ENCODE results near the gene CCN2. TPM values are rescaled to one million over a fixed set of nuclear protein-coding genes. Genes with fewer than 3 reads are reported as not detected.

CCN2 gene, protein sequence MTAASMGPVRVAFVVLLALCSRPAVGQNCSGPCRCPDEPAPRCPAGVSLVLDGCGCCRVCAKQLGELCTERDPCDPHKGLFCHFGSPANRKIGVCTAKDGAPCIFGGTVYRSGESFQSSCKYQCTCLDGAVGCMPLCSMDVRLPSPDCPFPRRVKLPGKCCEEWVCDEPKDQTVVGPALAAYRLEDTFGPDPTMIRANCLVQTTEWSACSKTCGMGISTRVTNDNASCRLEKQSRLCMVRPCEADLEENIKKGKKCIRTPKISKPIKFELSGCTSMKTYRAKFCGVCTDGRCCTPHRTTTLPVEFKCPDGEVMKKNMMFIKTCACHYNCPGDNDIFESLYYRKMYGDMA
- not detected in 2 replicates for total RNA-seq

GRCh38 chr6:131950767-131951575 lies at the start of gene CCN2:
CCN2 (minus strand) TSS chr6:131951372; CDS start chr6:131951172, 200 bp downstream.
- intact Hi-C loops (cut with micrococcal nuclease): no loop called here
- H3K36me3 Mint-ChIP-seq (ENCODE audit: low read depth): no peaks in the 10 kb centered on the region
- H3K4me3 Mint-ChIP-seq: peak within 1 kb of the TSS; percentile 80
- peaks cover 5% of the 10 kb centered on the region for H3K4me1 Mint-ChIP-seq
- DNase-seq: peak; percentile 56
- no peak within 1 kb of the TSS for H3K27ac Mint-ChIP-seq
- no peaks in the 10 kb centered on the region for H3K9me3 Mint-ChIP-seq
- peaks cover 61% of the 10 kb centered on the region for H3K27me3 Mint-ChIP-seq

DNA sequence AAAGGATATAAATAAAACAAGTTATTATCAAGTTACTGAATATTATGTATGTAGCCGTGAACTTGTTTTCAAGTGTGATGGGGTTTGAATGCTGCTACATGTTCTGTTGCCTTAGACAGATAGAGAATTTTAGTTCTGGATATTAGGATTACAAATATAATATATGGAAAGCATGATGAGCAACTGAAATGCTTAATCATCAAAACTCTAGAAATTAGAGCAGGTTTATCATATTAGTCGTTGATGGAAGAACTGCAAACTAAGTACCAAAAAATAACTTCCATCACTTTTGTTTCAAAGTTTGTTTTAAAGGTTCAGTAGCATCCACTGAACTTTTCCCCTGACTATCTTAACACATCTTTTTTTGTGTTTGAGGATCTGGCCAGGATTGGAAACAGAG lies 49.1 kb upstream of the CCN2 start:
- intact Hi-C loops (cut with micrococcal nuclease): no loop called here
- Mint-ChIP-seq H3K9me3 (no peaks in the 10 kb centered on the region), H3K4me1 (no peaks in the 10 kb centered on the region), H3K4me3 (no peak overlapping the region), H3K27ac (no peak overlapping the region), H3K27me3 (no peaks in the 10 kb centered on the region), H3K36me3 (ENCODE audit: low read depth) (no peaks in the 10 kb centered on the region)
- DNase-seq: no peak

- no peaks in the 10 kb centered on the region for H3K27me3 Mint-ChIP-seq
- no peak overlapping the region for H3K4me3 Mint-ChIP-seq
- H3K4me1 Mint-ChIP-seq: no peaks in the 10 kb centered on the region
- intact Hi-C loops (cut with micrococcal nuclease): no loop called here
- H3K36me3 Mint-ChIP-seq (ENCODE audit: low read depth): no peaks in the 10 kb centered on the region
- H3K27ac Mint-ChIP-seq: no peak overlapping the region
- DNase-seq: peak; percentile 25
- H3K9me3 Mint-ChIP-seq: no peaks in the 10 kb centered on the region
Measured at GRCh38 chr6:131999545-132000146, 48.5 kb upstream of the CCN2 start.

GRCh38 chr6:131998255-131998982 lies 47.2 kb upstream of the CCN2 start:
- no peak overlapping the region for H3K4me3 Mint-ChIP-seq
- no peaks in the 10 kb centered on the region for H3K4me1 Mint-ChIP-seq
- H3K27ac Mint-ChIP-seq: no peak overlapping the region
- H3K36me3 Mint-ChIP-seq (ENCODE audit: low read depth): no peaks in the 10 kb centered on the region
- DNase-seq: peak; percentile 8
- intact Hi-C loops (cut with micrococcal nuclease): no loop called here
- no peaks in the 10 kb centered on the region for H3K27me3 Mint-ChIP-seq
- H3K9me3 Mint-ChIP-seq: no peaks in the 10 kb centered on the region

- Mint-ChIP-seq H3K27me3 (no peaks in the 10 kb centered on the region), H3K4me1 (no peaks in the 10 kb centered on the region), H3K27ac (no peak overlapping the region), H3K36me3 (ENCODE audit: low read depth) (no peaks in the 10 kb centered on the region), H3K4me3 (no peak overlapping the region), H3K9me3 (no peaks in the 10 kb centered on the region)
- intact Hi-C loops (cut with micrococcal nuclease): no loop called here
- DNase-seq: peak; percentile 34
Measured at GRCh38 chr6:131997429-131998153, 46.4 kb upstream of the CCN2 start.

DNA sequence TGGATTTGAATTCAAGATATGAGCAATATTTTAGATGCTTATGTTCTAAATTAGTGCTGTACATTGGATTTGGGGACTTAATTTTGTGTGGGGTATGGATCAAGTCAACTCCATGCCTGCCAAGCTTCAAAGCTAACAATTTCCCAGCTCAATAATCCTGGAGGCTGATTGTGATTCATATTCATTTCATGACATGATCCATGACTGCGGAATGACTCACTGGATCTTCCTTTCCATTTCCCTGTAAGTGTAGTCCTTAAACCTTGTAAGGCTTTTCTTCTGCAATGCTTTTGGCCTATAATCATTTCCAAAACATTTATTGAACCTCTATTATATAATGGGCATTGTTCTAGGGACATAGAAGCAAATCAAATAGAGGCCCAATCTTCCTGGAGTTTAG lies 44.7 kb upstream of the CCN2 start:
- intact Hi-C loops (cut with micrococcal nuclease): no loop called here
- no peak overlapping the region for H3K4me3 Mint-ChIP-seq

GRCh38 chr6:131992557-131992956 lies 41.4 kb upstream of the CCN2 start:
- no peak overlapping the region for H3K4me3 Mint-ChIP-seq

More for the DNA sequence above, 44.7 kb upstream of the CCN2 start:
- DNase-seq: no peak
- no peaks in the 10 kb centered on the region for H3K4me1 Mint-ChIP-seq
- H3K27ac Mint-ChIP-seq: no peak overlapping the region
- H3K36me3 Mint-ChIP-seq (ENCODE audit: low read depth): no peaks in the 10 kb centered on the region
- no peaks in the 10 kb centered on the region for H3K27me3 Mint-ChIP-seq
- no peaks in the 10 kb centered on the region for H3K9me3 Mint-ChIP-seq

GRCh38 chr6:131989036-131989435 lies 37.9 kb upstream of the CCN2 start:
- intact Hi-C loops (cut with micrococcal nuclease): no loop called here
- Mint-ChIP-seq H3K4me1 (no peaks in the 10 kb centered on the region), H3K27ac (no peak overlapping the region), H3K4me3 (no peak overlapping the region), H3K9me3 (no peaks in the 10 kb centered on the region), H3K36me3 (ENCODE audit: low read depth) (no peaks in the 10 kb centered on the region), H3K27me3 (no peaks in the 10 kb centered on the region)
- DNase-seq: no peak

More at GRCh38 chr6:131992557-131992956, 41.4 kb upstream of the CCN2 start:
- Mint-ChIP-seq H3K4me1 (no peaks in the 10 kb centered on the region), H3K36me3 (ENCODE audit: low read depth) (no peaks in the 10 kb centered on the region), H3K27me3 (no peaks in the 10 kb centered on the region), H3K27ac (no peak overlapping the region), H3K9me3 (no peaks in the 10 kb centered on the region)
- intact Hi-C loops (cut with micrococcal nuclease): no loop called here
- no peak for DNase-seq

- Mint-ChIP-seq H3K36me3 (ENCODE audit: low read depth) (no peaks in the 10 kb centered on the region), H3K9me3 (no peaks in the 10 kb centered on the region), H3K27me3 (no peaks in the 10 kb centered on the region), H3K4me1 (no peaks in the 10 kb centered on the region), H3K4me3 (no peak overlapping the region), H3K27ac (no peak overlapping the region)
- no peak for DNase-seq
- intact Hi-C loops (cut with micrococcal nuclease): no loop called here
Measured at GRCh38 chr6:131982740-131983259, 31.6 kb upstream of the CCN2 start.

- Mint-ChIP-seq H3K4me3 (no peak overlapping the region), H3K4me1 (no peaks in the 10 kb centered on the region), H3K27me3 (no peaks in the 10 kb centered on the region), H3K27ac (no peak overlapping the region), H3K36me3 (ENCODE audit: low read depth) (no peaks in the 10 kb centered on the region), H3K9me3 (no peaks in the 10 kb centered on the region)
- no peak for DNase-seq
- intact Hi-C loops (cut with micrococcal nuclease): no loop called here
Measured at GRCh38 chr6:131981624-131981978, 30.4 kb upstream of the CCN2 start.

DNA sequence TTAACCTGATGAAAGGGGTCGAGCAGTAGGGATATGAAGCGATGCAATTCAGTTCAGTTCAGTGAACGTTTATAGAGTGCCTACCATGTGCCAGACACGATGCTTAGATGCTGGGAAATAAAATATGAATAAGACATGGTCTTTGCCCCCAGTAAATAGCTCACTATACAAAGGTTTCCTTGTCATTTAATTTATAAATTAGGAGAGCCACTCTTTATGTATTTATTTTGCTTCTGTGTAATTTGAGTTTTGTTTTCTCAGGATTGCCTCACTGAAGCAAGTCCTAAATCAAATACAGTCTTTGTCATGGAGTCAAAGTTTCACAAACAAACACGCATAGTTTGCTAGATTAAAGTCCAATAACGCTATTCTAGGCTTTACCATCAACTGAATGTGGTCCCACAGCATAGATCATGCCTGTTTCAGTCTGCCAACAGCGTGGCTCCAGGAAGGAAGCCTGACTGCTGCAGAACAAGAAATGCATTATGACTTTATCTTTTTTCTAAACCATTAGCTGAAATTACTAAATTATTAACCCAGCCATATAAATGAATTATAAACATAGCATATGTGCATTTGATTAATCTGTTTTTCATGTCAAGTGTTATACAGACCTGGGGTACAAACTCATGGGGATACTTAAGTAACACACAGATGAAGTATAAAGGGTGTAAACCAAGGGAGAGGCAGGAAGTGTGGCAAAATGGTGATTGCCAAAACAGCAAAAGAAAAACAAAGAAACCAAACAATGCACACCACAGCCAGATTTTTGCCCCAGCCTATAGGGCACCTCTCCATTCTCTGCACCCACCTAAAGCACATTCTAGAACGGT lies 29.8 kb upstream of the CCN2 start:
- no peaks in the 10 kb centered on the region for H3K27me3 Mint-ChIP-seq
- H3K9me3 Mint-ChIP-seq: no peaks in the 10 kb centered on the region
- H3K4me1 Mint-ChIP-seq: no peaks in the 10 kb centered on the region
- H3K36me3 Mint-ChIP-seq (ENCODE audit: low read depth): no peaks in the 10 kb centered on the region
- no peak overlapping the region for H3K4me3 Mint-ChIP-seq
- DNase-seq: no peak
- H3K27ac Mint-ChIP-seq: no peak overlapping the region
- intact Hi-C loops (cut with micrococcal nuclease): no loop called here

GRCh38 chr6:131980338-131980790 lies 29.2 kb upstream of the CCN2 start:
- no peaks in the 10 kb centered on the region for H3K4me1 Mint-ChIP-seq
- no peak for DNase-seq
- H3K27ac Mint-ChIP-seq: no peak overlapping the region
- H3K9me3 Mint-ChIP-seq: no peaks in the 10 kb centered on the region
- intact Hi-C loops (cut with micrococcal nuclease): no loop called here
- H3K4me3 Mint-ChIP-seq: no peak overlapping the region
- no peaks in the 10 kb centered on the region for H3K36me3 Mint-ChIP-seq (ENCODE audit: low read depth)
- no peaks in the 10 kb centered on the region for H3K27me3 Mint-ChIP-seq
